WTC11 (cell line): ENCODE results near the gene RMI2.

Experiments used
- ATF2 ChIP-seq: sonication (generic); formaldehyde crosslinking; IDR thresholded peaks from 2 replicates; pipeline ENCODE4 v1.8.1; 2022; ENCODE audit warnings: low read depth, missing genetic modification reagents, borderline replicate concordance
- CTCF ChIP-seq: fragments of 200-600 bp; IDR thresholded peaks from 2 replicates; pipeline ENCODE4 v1.8.0; 2022; ENCODE audit warnings: antibody characterized with exemption
- FOXP4 ChIP-seq: sonication (generic); formaldehyde crosslinking; IDR thresholded peaks from 2 replicates; pipeline ENCODE4 v1.8.0; 2022; ENCODE audit warnings: mild to moderate bottlenecking, missing genetic modification reagents
- IRF2 ChIP-seq: sonication (generic); formaldehyde crosslinking; IDR thresholded peaks from 2 replicates; pipeline ENCODE4 v1.8.0; 2022; ENCODE audit warnings: low read depth, missing genetic modification reagents, borderline replicate concordance
- ZNF232 ChIP-seq: sonication (generic); formaldehyde crosslinking; IDR thresholded peaks from 2 replicates; pipeline ENCODE4 v1.8.0; 2022; ENCODE audit warnings: mild to moderate bottlenecking, missing genetic modification reagents
- TF ChIP-seq, protein P1 (sequence below): fragments of 250-450 bp; sonication (Bioruptor Pico); IDR thresholded peaks from 2 replicates; pipeline ENCODE4 v1.8.0; 2021; ENCODE audit warnings: mild to moderate bottlenecking
- TF ChIP-seq, protein P2 (sequence below): sonication (generic); formaldehyde crosslinking; IDR thresholded peaks from 2 replicates; pipeline ENCODE4 v1.8.1; 2022; ENCODE audit warnings: missing genetic modification reagents, borderline replicate concordance

DNA sequence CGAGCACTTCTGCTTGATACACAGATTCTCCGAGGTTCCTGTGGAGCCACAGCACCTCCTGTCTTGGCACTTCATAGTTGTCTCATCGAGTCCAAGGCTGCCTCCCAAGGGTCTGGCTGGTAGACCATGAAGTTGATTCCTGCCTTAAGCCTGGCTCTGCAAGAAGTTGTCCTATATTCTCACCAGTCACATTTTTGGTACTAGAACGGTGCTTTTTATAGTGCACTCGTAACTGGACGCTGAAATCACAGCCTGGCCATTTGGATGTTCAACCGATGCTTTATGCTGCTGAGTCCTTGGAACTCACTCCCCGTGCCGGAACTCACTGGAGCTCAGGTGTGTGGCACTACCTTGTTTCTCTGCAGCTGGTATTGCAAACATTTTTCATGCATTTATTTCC is 35.6 kb downstream of the RMI2 start:
- TF ChIP-seq ZNF232, result no peak
- TF ChIP-seq ATF2, result no peak
- TF ChIP-seq CTCF, result no peak
- TF ChIP-seq, protein P1, sequence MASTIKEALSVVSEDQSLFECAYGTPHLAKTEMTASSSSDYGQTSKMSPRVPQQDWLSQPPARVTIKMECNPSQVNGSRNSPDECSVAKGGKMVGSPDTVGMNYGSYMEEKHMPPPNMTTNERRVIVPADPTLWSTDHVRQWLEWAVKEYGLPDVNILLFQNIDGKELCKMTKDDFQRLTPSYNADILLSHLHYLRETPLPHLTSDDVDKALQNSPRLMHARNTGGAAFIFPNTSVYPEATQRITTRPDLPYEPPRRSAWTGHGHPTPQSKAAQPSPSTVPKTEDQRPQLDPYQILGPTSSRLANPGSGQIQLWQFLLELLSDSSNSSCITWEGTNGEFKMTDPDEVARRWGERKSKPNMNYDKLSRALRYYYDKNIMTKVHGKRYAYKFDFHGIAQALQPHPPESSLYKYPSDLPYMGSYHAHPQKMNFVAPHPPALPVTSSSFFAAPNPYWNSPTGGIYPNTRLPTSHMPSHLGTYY (CRISPR knock-in tag), result no peak
- no peak for TF ChIP-seq IRF2 (CRISPR knock-in tag)
- TF ChIP-seq, protein P2, sequence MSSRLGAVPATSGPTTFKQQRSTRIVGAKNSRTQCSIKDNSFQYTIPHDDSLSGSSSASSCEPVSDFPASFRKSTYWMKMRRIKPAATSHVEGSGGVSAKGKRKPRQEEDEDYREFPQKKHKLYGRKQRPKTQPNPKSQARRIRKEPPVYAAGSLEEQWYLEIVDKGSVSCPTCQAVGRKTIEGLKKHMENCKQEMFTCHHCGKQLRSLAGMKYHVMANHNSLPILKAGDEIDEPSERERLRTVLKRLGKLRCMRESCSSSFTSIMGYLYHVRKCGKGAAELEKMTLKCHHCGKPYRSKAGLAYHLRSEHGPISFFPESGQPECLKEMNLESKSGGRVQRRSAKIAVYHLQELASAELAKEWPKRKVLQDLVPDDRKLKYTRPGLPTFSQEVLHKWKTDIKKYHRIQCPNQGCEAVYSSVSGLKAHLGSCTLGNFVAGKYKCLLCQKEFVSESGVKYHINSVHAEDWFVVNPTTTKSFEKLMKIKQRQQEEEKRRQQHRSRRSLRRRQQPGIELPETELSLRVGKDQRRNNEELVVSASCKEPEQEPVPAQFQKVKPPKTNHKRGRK (CRISPR knock-in tag), result no peak
- no peak for TF ChIP-seq FOXP4 (CRISPR knock-in tag)
